ENCODE results near the gene HEPHL1.
"Not testable (repeated sequence)": the region's sequence is repeated elsewhere in the genome, so short reads cannot be mapped to it uniquely, and the experiment has no call there.

The HEPHL1 gene

DNA sequence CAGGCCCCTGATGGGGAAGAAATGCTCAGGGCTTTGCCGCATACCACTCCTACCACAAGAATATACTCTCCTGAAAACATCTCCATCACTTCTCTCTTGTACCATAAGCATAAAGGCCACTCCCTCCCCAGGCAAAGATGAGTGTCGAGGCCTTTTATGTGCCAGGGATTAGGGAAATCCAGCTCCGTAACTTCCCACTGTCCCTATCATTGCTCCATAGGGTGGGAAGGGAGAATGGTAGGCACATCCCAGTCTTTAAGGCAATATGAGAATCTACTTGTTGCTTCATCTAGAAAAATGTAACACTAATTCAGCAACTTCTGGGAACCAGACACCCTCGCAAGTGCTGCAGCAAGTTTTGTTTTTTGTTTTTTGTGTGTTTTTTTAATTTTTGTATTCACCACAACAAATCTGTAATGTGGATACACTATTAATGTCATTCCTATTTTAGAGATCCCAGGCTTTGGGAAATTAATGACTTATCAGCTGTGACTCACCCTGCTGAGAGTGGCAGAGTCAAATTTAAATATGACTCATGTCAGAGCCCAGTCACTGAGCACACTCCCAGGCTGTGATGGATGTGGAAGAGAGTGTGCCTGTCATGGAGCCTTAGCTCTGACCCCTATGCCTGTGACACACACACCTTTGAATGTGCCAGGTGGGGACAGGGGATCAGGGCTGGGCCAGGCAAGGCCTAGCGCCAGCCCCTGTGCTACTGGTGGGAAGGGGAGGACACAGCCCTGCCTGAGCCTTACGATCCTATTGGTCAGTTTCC lies 130.9 kb downstream of the HEPHL1 start:
- DNase-seq = no peak

DNA sequence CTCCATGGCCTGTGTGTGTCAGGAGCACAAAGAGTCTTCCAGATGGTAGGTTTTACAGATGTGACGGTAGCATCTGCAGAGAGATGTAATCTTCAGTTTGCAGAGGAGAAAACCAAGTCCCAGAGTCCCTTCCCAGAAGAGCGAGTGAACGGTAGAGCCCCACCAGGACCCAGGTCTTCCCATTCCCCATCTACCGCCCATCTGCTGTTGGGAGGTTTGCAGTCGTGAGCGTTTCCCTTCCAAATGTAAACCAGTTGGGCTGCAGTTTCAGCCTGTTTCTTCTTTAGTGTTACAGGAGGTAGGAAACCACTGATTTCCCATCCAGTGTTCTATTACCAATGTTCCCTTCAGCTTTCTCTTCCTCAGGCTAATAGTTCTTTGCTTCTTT lies 131.5 kb downstream of the HEPHL1 start:
- DNase-seq = no peak

DNA sequence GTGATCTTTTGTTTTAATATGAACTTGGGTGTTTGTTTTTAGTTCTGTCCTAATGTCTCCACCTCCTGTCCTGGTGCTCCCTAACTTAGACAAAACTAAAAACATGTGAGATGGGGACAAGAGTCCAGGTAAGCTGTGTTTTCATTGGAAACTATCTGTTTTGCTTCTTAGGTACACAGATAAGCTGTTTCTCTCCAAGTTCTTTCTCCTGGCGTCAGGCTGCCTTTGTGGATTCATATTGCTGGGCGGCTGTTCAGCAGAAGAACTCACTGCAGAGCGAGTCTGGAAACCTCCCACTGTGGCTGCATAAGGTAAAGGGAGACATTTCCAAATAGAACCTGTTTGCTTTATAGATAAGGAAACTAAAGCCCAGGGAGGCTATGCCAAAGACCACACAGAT lies 132.2 kb downstream of the HEPHL1 start:
- no peak for DNase-seq

DNA sequence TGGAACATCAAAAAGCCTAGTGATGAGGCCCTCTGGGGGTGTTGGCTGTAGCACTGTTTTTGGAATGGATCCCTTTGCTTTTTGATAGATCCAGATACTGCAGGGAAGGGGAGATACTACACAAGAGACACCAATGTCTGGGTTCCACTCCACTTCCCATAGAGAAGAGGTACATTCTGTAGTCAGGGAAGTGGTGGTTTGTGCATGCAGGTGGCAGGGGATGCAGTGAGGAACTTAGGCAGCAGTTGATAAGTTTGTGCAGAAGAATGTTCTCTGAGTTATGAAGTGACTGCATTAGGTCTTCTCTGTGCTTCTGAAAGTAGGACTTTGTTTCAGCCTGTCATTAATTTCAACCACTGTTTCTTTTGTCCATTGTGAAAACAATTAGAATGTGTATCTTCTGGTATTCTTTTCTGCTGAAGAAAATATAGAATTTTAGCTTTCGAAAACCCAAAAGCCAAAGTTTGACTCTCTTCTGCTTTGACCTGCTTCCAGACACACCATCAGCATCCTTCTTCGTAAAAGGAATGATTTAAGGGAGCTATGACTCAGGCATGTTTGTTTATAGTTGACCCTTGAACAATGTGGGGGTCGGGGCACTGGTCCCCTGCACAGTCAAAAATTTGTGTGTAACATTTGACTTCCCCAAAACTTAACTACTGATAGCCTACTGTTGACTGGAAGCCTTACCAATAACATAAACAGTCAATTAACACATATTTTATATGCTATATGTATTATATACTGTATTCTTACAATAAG lies 133.1 kb downstream of the HEPHL1 start:
- DNase-seq = no peak

DNA sequence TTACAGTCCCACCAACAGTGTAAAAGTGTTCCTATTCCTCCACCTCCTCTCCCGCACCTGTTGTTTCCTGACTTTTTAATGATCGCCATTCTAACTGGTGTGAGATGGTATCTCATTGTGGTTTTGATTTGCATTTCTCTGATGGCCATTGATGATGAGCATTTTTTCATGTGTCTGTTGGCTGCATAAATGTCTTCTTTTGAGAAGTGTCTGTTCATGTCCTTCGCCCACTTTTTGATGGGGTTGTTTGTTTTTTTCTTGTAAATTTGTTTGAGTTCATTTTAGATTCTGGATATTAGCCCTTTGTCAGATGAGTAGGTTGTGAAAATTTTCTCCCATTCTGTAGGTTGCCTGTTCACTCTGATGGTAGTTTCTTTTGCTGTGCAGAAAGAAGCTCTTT lies 136.2 kb downstream of the HEPHL1 start:
- not testable (repeated sequence) for DNase-seq
